BE2C (cell line): Measurements from ENCODE around the gene ZFAND6.

Source experiments
- DNase-seq: peaks from one replicate; pipeline ENCODE4 v3.0.0-alpha.2; 2020
- H3K27me3 ChIP-seq: fragments of 250-450 bp; sonication (Bioruptor Pico); 2 replicates; pipeline ENCODE4 v1.5.1; 2020; ENCODE audit warnings: mild to moderate bottlenecking
- H3K36me3 ChIP-seq: fragments of 250-450 bp; sonication (Bioruptor Pico); 2 replicates; pipeline ENCODE4 v1.5.1; 2020; ENCODE audit warnings: mild to moderate bottlenecking
- H3K4me1 ChIP-seq: fragments of 250-450 bp; sonication (Bioruptor Pico); 2 replicates; pipeline ENCODE4 v1.5.1; 2020
- H3K4me3 ChIP-seq: 2 replicates; pipeline ENCODE4 v1.5.1; 2011; ENCODE audit warnings: low read depth, low read length
- H3K9me3 ChIP-seq: fragments of 250-450 bp; sonication (Bioruptor Pico); 2 replicates; pipeline ENCODE4 v1.5.1; 2020
- CTCF ChIP-seq: IDR thresholded peaks from 2 replicates; pipeline ENCODE4 v1.5.1; 2012; ENCODE audit warnings: mild to moderate bottlenecking, low read depth, low read length

ZFAND6 gene

GRCh38 chr15:80141916-80142598 lies 82.6 kb downstream of the ZFAND6 start:
- H3K4me3 ChIP-seq, result no peak overlapping the region
- TF ChIP-seq CTCF, result no peak
- no peaks in the 10 kb centered on the region for H3K9me3 ChIP-seq
- no peaks in the 10 kb centered on the region for H3K27me3 ChIP-seq
- H3K36me3 ChIP-seq, result no peaks in the 10 kb centered on the region; the same call in 1 of the 2 replicates
- H3K4me1 ChIP-seq, result no peaks in the 10 kb centered on the region
- DNase-seq, result no peak

- H3K9me3 ChIP-seq, result no peaks in the 10 kb centered on the region
- no peaks in the 10 kb centered on the region for H3K27me3 ChIP-seq
- no peak overlapping the region for H3K4me3 ChIP-seq
- no peaks in the 10 kb centered on the region for H3K4me1 ChIP-seq
- no peak for TF ChIP-seq CTCF
- no peaks in the 10 kb centered on the region; the same call in 1 of the 2 replicates for H3K36me3 ChIP-seq
- DNase-seq, result no peak
Observed at GRCh38 chr15:80142646-80143045, 83.2 kb downstream of the ZFAND6 start.

GRCh38 chr15:80151148-80151547 lies 91.7 kb downstream of the ZFAND6 start:
- no peak for TF ChIP-seq CTCF
- Histone ChIP-seq H3K4me1 (peaks cover 5% of the 10 kb centered on the region), H3K27me3 (no peaks in the 10 kb centered on the region), H3K9me3 (no peaks in the 10 kb centered on the region), H3K4me3 (no peak overlapping the region), H3K36me3 (no peaks in the 10 kb centered on the region)
- no peak for DNase-seq

- Histone ChIP-seq H3K27me3 (no peaks in the 10 kb centered on the region), H3K36me3 (no peaks in the 10 kb centered on the region), H3K9me3 (no peaks in the 10 kb centered on the region), H3K4me1 (peaks cover 5% of the 10 kb centered on the region), H3K4me3 (no peak overlapping the region)
- TF ChIP-seq CTCF, result no peak
- DNase-seq, result no peak
Observed at GRCh38 chr15:80151576-80151975, 92.1 kb downstream of the ZFAND6 start.

GRCh38 chr15:80152180-80152895 lies 92.9 kb downstream of the ZFAND6 start:
- Histone ChIP-seq H3K4me3 (peak overlapping the region; percentile 67), H3K36me3 (no peaks in the 10 kb centered on the region), H3K27me3 (no peaks in the 10 kb centered on the region), H3K4me1 (peaks cover 5% of the 10 kb centered on the region), H3K9me3 (no peaks in the 10 kb centered on the region)
- peak; percentile 98 for DNase-seq
- no peak for TF ChIP-seq CTCF
